K562 (cell line): Measurements from ENCODE around the gene SLCO3A1. TPM values are rescaled to one million over a fixed set of nuclear protein-coding genes. Genes with fewer than 3 reads are reported as not detected.

ENCODE experiments used
- LCOR ChIP-seq: sonication (generic); formaldehyde crosslinking; IDR thresholded peaks from 2 replicates; pipeline ENCODE4 v1.8.0; 2022; ENCODE audit warnings: mild to moderate bottlenecking, missing genetic modification reagents
- NCOA1 ChIP-seq: fragments of 450-650 bp; IDR thresholded peaks from 2 replicates; pipeline ENCODE4 v1.6.1; 2016; ENCODE audit warnings: low read depth
- PPARD ChIP-seq: fragments of 250-450 bp; sonication (Bioruptor Pico); IDR thresholded peaks from 2 replicates; pipeline ENCODE4 v1.8.0; 2022; ENCODE audit warnings: inconsistent platforms, mild to moderate bottlenecking, moderate library complexity
- SMARCA4 ChIP-seq: fragments of 450-650 bp; IDR thresholded peaks from 2 replicates; pipeline ENCODE4 v1.6.1; 2016
- ZKSCAN1 ChIP-seq: fragments of 150-350 bp; IDR thresholded peaks from 2 replicates; pipeline ENCODE4 v1.6.1; 2016; ENCODE audit warnings: low read depth, low read length
- polyA plus RNA-seq, 8 experiments: library from polyadenylated mRNA; depleted of rRNA in 4 of 8; stranded (reverse) in 5 of 8; unstranded in 3 of 8; fragments of >200 nt; fragmentation: Nextera tagmentation in 2 of 8; fragmentation: Illumina TruSeq in 1 of 8; extraction: Ambion mirVana in 2 of 8; extraction: Trizol in 1 of 8; gene quantifications; 2 replicates each; pipeline versions ENCODE4 v1.2.1 to v1.2.3, GENCODE V29; 2011 to 2014; ENCODE audit warnings: inconsistent platforms in 1 of 8, missing spikeins in 1 of 8
- total RNA-seq, 7 experiments: library from RNA; depleted of rRNA in 6 of 7; stranded (reverse); fragments of >200 nt in 6 of 7; fragmentation: Illumina TruSeq in 2 of 7; extraction: Trizol in 2 of 7; gene quantifications; 2 replicates each; pipeline versions ENCODE4 v1.2.1 to v1.2.3, GENCODE V29; 2011 to 2021; ENCODE audit warnings: low replicate concordance in 1 of 7
- TF ChIP-seq, protein P1 (sequence below), 2 experiments: fragments of 450-650 bp in 1 of 2; sonication (generic) in 1 of 2; formaldehyde crosslinking in 1 of 2; IDR thresholded peaks; 2 replicates each; pipeline versions ENCODE4 v1.7.1 to v1.9.0; 2016 to 2022; ENCODE audit warnings: inconsistent platforms in 1 of 2, mild to moderate bottlenecking in 1 of 2, missing genetic modification reagents in 1 of 2
- TF ChIP-seq, protein P2 (sequence below): fragments of 250-450 bp; sonication (Bioruptor Pico); IDR thresholded peaks from 2 replicates; pipeline ENCODE4 v1.9.0; 2021; ENCODE audit warnings: mild to moderate bottlenecking

SLCO3A1 gene
- total and polyA plus RNA-seq, 9 of the 15 experiments (the other 6 are each of a cell fraction or from before 2014, with no cell fraction given) = 0.01 to 0.84 (median 0.06) TPM; not detected in 3

GRCh38 chr15:91924183-91924582 lies 70.7 kb downstream of the SLCO3A1 start (continued):
- TF ChIP-seq, protein P1, sequence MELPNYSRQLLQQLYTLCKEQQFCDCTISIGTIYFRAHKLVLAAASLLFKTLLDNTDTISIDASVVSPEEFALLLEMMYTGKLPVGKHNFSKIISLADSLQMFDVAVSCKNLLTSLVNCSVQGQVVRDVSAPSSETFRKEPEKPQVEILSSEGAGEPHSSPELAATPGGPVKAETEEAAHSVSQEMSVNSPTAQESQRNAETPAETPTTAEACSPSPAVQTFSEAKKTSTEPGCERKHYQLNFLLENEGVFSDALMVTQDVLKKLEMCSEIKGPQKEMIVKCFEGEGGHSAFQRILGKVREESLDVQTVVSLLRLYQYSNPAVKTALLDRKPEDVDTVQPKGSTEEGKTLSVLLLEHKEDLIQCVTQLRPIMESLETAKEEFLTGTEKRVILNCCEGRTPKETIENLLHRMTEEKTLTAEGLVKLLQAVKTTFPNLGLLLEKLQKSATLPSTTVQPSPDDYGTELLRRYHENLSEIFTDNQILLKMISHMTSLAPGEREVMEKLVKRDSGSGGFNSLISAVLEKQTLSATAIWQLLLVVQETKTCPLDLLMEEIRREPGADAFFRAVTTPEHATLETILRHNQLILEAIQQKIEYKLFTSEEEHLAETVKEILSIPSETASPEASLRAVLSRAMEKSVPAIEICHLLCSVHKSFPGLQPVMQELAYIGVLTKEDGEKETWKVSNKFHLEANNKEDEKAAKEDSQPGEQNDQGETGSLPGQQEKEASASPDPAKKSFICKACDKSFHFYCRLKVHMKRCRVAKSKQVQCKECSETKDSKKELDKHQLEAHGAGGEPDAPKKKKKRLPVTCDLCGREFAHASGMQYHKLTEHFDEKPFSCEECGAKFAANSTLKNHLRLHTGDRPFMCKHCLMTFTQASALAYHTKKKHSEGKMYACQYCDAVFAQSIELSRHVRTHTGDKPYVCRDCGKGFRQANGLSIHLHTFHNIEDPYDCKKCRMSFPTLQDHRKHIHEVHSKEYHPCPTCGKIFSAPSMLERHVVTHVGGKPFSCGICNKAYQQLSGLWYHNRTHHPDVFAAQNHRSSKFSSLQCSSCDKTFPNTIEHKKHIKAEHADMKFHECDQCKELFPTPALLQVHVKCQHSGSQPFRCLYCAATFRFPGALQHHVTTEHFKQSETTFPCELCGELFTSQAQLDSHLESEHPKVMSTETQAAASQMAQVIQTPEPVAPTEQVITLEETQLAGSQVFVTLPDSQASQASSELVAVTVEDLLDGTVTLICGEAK (IDR thresholded peaks at IDR 0.05) = no peak
- TF ChIP-seq, protein P1 (CRISPR knock-in tag; IDR thresholded peaks at IDR 0.05) = no peak
- TF ChIP-seq SMARCA4 (no peak), PPARD (CRISPR knock-in tag) (no peak), ZKSCAN1 (no peak), NCOA1 (no peak), LCOR (CRISPR knock-in tag) (no peak)
- TF ChIP-seq, protein P2, sequence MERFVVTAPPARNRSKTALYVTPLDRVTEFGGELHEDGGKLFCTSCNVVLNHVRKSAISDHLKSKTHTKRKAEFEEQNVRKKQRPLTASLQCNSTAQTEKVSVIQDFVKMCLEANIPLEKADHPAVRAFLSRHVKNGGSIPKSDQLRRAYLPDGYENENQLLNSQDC (CRISPR knock-in tag) = no peak
- TF ChIP-seq, all 486 proteins: peak for 0
